ENCODE measurements around the gene RIN3. TPM values are rescaled to one million over a fixed set of nuclear protein-coding genes. Genes with fewer than 3 reads are reported as not detected.

Gene RIN3
- total and polyA plus RNA-seq, 4 donors = 5.0 to 15.6 (median 9.0) TPM

DNA sequence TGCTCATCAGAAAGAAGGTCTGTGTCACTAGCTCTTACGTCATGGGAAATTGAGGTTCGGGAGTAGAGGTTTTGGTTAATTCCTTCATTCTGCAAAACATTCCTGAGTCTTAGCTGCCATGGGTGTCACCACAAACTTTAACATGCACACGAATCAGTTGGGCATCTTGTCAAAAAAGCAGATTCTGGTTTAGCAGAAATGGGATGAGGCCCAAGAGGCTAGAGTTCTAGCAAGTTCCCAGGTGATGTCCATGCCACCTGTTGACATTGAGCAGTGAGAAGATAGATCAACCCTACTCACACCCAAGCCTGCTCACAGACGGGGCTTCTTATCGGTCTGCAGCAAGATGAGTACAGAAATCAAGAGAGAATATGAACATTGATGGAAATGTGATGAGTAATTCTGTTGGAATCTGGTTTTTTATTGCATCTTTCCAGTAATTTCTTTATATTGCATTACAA lies 11.7 kb upstream of the RIN3 start (continued):
- no peak for TF ChIP-seq SP1 (IDR thresholded peaks at IDR 0.05)
- TF ChIP-seq, protein P1, sequence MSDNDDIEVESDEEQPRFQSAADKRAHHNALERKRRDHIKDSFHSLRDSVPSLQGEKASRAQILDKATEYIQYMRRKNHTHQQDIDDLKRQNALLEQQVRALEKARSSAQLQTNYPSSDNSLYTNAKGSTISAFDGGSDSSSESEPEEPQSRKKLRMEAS (IDR thresholded peaks at IDR 0.05) = no peak
- no peak for TF ChIP-seq HNF4A (conservative IDR thresholded peaks at IDR 0.05)

DNA sequence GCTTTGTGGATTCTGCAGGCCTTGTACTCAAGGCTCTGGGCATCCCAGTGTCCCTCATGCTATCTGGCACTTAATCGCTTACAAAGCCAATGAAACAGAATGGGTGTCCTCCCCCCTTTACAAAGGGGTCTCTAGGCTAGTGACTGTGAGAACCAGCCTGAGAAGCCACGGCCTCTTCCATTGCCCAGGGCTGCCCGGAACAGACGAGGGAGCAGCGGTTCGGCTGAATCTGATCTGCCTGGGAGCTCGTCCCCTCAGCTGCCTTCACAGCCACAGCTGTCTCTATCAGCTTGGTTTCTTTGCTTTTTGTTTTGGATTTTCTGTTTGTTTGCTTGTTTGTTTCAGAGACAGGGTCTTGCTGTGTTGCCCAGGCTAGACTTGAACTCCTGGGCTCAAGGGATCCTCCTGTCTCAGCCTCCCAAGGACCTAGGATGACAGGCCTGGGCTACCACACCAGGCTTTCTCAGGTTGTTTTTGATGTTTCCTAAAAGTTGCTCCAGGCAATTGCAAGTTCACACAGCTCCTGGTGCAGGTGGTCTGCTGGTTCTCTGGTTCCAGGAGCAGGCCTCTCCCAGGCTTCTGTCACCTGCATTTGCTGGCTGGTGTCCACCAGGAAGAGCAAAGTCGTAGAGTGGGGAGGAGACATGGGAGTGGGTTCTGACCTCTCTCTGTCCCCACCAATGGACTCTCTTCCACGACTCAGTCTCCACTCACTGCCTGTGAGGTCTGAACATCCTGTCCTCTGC lies 10.9 kb upstream of the RIN3 start:
- Histone ChIP-seq H3K9ac (ENCODE audit: low read depth in 1 of 2, low read length in 2 of 2) (no peak overlapping the region), H3K36me3 (ENCODE audit: control insufficient read depth in 4 of 4, insufficient read depth in 3 of 4, low read depth in 1 of 4, low read length in 3 of 4) (no peaks in the 10 kb centered on the region), H3K4me3 (ENCODE audit: low read depth in 1 of 3, low read length in 3 of 3) (no peak overlapping the region), H3K4me1 (ENCODE audit: control insufficient read depth in 4 of 4, insufficient read depth in 4 of 4, low read length in 3 of 4) (peaks cover 0 to 5% (median 0%) of the 10 kb centered on the region in 4 donors), H3K9me3 (ENCODE audit: control insufficient read depth in 4 of 4, low read length in 3 of 4) (no peaks in the 10 kb centered on the region), H3K27me3 (ENCODE audit: control insufficient read depth in 4 of 4, insufficient read depth in 4 of 4, low read length in 3 of 4) (no peaks in the 10 kb centered on the region), H3K27ac (ENCODE audit: low read depth in 1 of 2, low read length in 2 of 2) (no peak overlapping the region)
- TF ChIP-seq SP1 (IDR thresholded peaks at IDR 0.05) = no peak
- TF ChIP-seq, protein P2, sequence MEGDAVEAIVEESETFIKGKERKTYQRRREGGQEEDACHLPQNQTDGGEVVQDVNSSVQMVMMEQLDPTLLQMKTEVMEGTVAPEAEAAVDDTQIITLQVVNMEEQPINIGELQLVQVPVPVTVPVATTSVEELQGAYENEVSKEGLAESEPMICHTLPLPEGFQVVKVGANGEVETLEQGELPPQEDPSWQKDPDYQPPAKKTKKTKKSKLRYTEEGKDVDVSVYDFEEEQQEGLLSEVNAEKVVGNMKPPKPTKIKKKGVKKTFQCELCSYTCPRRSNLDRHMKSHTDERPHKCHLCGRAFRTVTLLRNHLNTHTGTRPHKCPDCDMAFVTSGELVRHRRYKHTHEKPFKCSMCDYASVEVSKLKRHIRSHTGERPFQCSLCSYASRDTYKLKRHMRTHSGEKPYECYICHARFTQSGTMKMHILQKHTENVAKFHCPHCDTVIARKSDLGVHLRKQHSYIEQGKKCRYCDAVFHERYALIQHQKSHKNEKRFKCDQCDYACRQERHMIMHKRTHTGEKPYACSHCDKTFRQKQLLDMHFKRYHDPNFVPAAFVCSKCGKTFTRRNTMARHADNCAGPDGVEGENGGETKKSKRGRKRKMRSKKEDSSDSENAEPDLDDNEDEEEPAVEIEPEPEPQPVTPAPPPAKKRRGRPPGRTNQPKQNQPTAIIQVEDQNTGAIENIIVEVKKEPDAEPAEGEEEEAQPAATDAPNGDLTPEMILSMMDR (IDR thresholded peaks at IDR 0.05; ENCODE audit: low read depth, low read length, missing input control) = no peak
- no peak for TF ChIP-seq RXRA (IDR thresholded peaks at IDR 0.05)
- TF ChIP-seq, protein P3, sequence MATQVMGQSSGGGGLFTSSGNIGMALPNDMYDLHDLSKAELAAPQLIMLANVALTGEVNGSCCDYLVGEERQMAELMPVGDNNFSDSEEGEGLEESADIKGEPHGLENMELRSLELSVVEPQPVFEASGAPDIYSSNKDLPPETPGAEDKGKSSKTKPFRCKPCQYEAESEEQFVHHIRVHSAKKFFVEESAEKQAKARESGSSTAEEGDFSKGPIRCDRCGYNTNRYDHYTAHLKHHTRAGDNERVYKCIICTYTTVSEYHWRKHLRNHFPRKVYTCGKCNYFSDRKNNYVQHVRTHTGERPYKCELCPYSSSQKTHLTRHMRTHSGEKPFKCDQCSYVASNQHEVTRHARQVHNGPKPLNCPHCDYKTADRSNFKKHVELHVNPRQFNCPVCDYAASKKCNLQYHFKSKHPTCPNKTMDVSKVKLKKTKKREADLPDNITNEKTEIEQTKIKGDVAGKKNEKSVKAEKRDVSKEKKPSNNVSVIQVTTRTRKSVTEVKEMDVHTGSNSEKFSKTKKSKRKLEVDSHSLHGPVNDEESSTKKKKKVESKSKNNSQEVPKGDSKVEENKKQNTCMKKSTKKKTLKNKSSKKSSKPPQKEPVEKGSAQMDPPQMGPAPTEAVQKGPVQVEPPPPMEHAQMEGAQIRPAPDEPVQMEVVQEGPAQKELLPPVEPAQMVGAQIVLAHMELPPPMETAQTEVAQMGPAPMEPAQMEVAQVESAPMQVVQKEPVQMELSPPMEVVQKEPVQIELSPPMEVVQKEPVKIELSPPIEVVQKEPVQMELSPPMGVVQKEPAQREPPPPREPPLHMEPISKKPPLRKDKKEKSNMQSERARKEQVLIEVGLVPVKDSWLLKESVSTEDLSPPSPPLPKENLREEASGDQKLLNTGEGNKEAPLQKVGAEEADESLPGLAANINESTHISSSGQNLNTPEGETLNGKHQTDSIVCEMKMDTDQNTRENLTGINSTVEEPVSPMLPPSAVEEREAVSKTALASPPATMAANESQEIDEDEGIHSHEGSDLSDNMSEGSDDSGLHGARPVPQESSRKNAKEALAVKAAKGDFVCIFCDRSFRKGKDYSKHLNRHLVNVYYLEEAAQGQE (IDR thresholded peaks at IDR 0.05) = no peak
- no peak for TF ChIP-seq HNF4A (conservative IDR thresholded peaks at IDR 0.05)
- TF ChIP-seq HNF4G (IDR thresholded peaks at IDR 0.05) = no peak
- no peak for TF ChIP-seq YY1 (IDR thresholded peaks at IDR 0.05)
- no peak for TF ChIP-seq FOXA1 (IDR thresholded peaks at IDR 0.05)
- TF ChIP-seq, protein P4, sequence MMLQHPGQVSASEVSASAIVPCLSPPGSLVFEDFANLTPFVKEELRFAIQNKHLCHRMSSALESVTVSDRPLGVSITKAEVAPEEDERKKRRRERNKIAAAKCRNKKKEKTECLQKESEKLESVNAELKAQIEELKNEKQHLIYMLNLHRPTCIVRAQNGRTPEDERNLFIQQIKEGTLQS (IDR thresholded peaks at IDR 0.05) = no peak
- no peak for TF ChIP-seq TAF1 (conservative IDR thresholded peaks at IDR 0.05)
- TF ChIP-seq, protein P1 (IDR thresholded peaks at IDR 0.05) = no peak
- TF ChIP-seq, protein P5, sequence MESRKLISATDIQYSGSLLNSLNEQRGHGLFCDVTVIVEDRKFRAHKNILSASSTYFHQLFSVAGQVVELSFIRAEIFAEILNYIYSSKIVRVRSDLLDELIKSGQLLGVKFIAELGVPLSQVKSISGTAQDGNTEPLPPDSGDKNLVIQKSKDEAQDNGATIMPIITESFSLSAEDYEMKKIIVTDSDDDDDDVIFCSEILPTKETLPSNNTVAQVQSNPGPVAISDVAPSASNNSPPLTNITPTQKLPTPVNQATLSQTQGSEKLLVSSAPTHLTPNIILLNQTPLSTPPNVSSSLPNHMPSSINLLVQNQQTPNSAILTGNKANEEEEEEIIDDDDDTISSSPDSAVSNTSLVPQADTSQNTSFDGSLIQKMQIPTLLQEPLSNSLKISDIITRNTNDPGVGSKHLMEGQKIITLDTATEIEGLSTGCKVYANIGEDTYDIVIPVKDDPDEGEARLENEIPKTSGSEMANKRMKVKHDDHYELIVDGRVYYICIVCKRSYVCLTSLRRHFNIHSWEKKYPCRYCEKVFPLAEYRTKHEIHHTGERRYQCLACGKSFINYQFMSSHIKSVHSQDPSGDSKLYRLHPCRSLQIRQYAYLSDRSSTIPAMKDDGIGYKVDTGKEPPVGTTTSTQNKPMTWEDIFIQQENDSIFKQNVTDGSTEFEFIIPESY (IDR thresholded peaks at IDR 0.05) = no peak
- WGBS = 94% methylated on average over 9 of the region's 9 CpGs
- DNase-seq (ENCODE audit: low spot score) = no peak

All from liver (tissue), 9 donors.